ENCODE data around the gene TEX2.

The TEX2 gene

DNA sequence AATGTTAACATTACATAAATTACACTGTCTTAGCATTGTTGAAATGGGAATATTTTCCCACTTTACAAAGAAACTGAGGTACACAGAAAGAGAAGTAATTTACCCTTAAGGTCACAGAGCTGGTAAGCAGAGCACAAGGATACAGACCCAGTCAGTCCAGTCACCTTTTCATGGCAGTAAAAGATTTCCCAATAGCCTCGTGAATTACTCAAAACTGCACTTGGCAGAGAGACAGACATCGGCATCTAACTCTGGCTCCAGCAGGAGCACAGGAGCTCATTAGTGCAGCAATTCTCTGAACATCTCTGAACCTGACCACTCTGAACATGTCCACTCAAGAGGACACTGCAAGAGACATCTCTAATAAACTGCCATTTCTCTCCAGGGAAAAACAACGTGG lies 3.1 kb downstream of the TEX2 start:
- DNase-seq (ENCODE audit: low read depth) = peak; percentile 79
- no peak overlapping the region for H3K4me3 ChIP-seq (replicated peaks; ENCODE audit: low read depth, low read length)
- TF ChIP-seq CTCF (IDR thresholded peaks at IDR 0.05; ENCODE audit: low read length, missing control alignments) = no peak

- no peak for DNase-seq (ENCODE audit: low read depth)
- no peak for TF ChIP-seq CTCF (IDR thresholded peaks at IDR 0.05; ENCODE audit: low read length, missing control alignments)
- H3K4me3 ChIP-seq (replicated peaks; ENCODE audit: low read depth, low read length) = no peak overlapping the region
Observed at GRCh38 chr17:64259426-64259825, 3.6 kb downstream of the TEX2 start.

DNA sequence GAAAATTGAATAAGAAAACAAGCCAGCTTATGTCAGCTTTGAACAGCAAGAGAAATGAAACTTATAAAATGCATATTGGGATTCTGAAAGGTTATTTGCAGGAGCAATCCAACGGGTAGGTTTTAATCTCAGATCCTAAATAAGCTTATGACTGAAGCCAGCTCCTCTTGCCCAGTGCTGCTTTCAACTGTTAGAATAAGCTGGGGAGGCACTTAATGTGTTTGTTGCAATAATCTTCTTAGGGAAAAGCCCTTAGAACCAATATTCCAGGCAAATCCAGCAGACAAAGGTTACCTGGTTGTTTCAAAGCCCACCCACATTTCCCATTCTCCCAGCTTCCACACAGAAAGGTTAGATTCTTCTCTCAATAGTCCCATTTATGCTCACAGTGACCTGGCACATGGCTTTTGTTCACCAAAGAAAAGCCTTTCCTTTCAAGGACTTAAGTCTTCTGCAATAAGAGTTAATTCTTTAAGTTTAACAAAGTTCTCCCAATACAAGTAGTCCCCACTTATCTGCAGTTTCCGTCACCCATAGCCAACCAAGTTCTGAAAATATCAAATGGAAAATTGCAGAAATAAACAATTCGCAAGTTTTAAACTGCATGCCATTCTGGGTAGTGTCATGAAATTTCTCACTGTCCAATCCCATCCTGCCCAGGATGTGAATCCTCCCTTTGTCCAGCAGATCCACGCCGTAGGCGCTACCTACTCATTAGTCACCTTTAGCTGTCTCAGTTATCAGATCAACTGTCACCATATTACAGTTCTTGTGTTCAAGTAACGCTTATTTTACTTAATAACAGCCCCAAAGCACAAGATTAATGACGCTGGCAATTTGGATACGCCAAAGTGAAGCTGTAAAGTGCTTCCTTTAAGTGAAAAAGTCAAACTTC lies 5.9 kb downstream of the TEX2 start:
- TF ChIP-seq CTCF (IDR thresholded peaks at IDR 0.05; ENCODE audit: low read length, missing control alignments) = no peak
- H3K4me3 ChIP-seq (replicated peaks; ENCODE audit: low read depth, low read length) = no peak overlapping the region
- peak; percentile 28 for DNase-seq (ENCODE audit: low read depth)

DNA sequence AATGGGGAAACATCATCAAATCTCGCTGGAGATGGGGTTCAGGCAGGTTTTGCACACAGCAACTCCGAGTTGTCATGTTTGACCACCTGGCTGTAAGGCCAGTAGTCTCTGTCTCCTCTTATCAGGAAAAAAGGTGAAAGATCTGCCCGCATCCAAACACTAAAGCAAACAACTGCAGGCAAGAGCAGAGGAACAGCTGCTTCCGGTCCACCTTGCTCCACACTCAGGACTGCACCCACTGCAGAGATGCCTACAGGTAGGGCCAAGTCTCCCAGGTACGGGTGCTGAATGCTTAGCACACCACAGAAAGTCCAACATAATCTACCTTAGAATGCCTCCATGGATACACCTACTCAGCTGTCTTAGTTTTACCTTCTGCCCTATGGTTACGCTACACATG lies 7.3 kb downstream of the TEX2 start:
- DNase-seq (ENCODE audit: low read depth) = no peak
- H3K4me3 ChIP-seq (replicated peaks; ENCODE audit: low read depth, low read length) = no peak overlapping the region
- TF ChIP-seq CTCF (IDR thresholded peaks at IDR 0.05; ENCODE audit: low read length, missing control alignments) = no peak

- no peak overlapping the region for H3K4me3 ChIP-seq (replicated peaks; ENCODE audit: low read depth, low read length)
- TF ChIP-seq CTCF (IDR thresholded peaks at IDR 0.05; ENCODE audit: low read length, missing control alignments) = no peak
- no peak for DNase-seq (ENCODE audit: low read depth)
Observed at GRCh38 chr17:64254755-64255154, 8.3 kb downstream of the TEX2 start.

- DNase-seq (ENCODE audit: low read depth) = no peak
- no peak overlapping the region for H3K4me3 ChIP-seq (replicated peaks; ENCODE audit: low read depth, low read length)
- TF ChIP-seq CTCF (IDR thresholded peaks at IDR 0.05; ENCODE audit: low read length, missing control alignments) = no peak
Observed at GRCh38 chr17:64253470-64253869, 9.6 kb downstream of the TEX2 start.

GRCh38 chr17:64252831-64253230 lies 10.2 kb downstream of the TEX2 start:
- H3K4me3 ChIP-seq (replicated peaks; ENCODE audit: low read depth, low read length) = no peak overlapping the region
- no peak for DNase-seq (ENCODE audit: low read depth)
- no peak for TF ChIP-seq CTCF (IDR thresholded peaks at IDR 0.05; ENCODE audit: low read length, missing control alignments)
